Measurements from ENCODE around the gene POLR2A.
"Not testable (repeated sequence)": the region's sequence is repeated elsewhere in the genome, so short reads cannot be mapped to it uniquely, and the experiment has no call there.

Gene POLR2A

DNA sequence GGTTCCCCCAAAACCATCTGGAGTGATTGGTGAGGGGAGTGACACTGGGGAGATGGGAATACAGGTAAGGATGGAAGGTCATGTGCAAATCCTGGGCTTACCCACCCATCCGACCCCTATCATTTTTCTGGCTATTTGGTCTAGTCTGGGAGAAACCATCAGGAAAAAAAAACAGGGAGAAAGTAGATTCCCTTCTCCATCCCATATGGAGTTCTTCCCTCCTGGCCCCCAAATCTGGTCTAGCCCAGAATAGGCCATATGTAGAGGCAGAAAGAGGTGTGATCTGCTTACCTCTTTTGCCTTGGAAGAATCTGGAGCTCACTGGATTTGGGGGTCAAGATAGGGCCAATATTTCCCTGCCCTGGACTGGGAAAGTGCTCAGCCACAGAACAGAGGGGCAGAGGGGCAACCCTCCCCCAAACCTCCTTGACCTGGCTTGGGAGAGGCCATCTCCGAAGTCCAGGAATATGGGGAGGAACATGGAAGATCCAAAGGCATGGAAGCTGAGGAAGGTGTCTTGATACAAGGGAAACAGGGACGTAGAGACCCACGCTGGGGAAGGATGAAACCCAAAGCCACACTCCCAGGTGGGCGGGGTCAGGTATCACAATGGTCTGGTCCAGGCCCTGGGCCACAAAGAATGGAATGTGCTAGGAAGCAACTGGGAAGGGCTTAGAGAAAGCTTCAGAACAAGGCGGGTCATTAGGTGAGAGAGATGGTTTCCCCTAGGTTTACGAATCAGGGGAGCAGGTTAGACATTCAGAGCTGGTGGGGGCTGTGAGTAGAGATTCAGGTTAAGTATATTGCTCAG is 23.1 kb upstream of the POLR2A start:
- no peak for DNase-seq (ENCODE audit: low read depth in 2 of 2)

DNA sequence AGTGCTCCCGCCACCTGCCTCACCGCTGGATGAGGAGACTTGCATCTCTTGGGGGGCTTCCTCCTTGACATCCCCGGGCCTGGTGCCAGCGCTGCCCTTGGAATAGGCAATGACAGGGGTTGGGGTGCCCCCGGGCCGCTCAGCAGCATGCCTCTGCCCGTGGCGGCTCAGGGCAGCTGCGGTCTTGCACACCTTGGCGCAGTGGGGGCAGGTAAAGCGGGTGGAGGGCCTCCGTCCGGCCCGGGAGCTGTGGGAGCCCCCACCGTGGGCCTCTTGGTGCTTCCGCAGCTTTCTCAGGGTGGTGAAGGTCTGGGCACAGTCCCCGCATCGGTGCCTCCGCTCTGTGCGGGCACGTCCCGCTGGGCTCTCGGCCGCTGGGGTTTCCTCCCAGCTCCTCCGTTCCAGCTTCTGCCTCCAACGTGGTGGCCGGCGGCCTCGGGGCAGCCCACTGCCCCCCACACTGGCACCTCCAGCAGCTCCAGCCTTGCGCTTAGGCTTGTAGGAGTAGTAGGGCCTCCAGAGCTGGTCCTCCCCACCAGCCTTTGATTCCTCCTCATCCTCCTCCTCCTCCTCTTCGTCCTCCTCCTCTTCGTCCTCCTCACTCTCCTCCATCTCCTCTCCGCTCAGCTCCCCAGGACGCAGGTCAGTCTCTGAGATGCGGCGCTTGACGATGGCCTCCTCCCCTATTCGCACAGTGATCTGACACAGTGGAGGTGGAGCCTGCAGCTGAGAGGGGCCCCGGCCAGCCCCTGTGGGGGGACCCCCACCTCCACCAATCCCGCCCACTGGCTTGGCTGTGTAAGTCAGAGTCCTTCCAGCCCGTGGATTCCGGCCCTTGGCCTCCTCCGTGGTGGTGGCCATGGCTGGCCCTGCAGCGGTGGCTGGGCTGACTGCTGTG is 21.4 kb upstream of the POLR2A start:
- DNase-seq (ENCODE audit: low read depth in 2 of 2): no peak

DNA sequence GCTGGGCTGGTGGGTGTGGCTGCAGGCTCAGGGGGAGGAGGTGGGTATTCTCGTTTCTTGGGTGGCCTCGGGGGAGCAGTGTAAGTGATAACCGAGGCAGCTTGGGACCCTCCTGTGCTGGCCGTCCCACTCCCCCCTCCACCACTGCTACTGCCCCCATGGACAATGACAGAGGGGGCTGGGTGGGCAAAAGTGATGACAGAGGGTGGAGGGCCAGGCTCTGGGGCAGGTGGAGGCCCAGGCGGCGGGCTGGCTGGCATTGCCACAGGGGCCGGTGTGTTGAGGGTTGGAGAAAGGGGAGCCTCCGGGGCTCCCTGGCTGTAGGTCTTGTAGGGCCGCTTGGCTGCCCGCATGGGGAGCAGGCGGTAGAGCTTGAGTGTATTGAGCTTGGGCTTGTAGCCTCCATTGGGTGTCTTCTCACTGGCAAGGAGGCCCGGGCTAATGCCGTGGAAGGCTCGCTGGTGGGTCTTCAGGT is 20.8 kb upstream of the POLR2A start:
- no peak for DNase-seq (ENCODE audit: low read depth in 2 of 2)

DNA sequence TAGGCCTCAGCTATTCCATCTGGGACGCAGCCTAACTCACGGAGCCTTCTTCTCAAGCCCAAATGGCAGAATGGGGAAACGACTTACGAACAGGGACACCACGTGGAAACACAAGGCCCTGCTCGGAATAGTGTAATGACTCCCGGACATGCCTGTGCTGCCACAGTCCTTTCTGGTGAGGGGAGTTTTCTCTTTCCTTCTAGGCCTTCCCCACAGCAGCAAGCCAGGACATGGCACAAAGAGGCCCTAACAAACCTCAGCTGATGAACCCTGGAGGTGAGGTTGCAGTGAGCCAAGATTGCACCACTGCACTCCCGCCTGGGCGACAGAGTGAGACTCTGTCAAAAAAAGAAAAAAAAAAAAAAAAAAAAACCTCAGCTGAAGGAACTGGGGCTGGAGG is 20.1 kb upstream of the POLR2A start:
- DNase-seq (ENCODE audit: low read depth in 2 of 2): no peak

DNA sequence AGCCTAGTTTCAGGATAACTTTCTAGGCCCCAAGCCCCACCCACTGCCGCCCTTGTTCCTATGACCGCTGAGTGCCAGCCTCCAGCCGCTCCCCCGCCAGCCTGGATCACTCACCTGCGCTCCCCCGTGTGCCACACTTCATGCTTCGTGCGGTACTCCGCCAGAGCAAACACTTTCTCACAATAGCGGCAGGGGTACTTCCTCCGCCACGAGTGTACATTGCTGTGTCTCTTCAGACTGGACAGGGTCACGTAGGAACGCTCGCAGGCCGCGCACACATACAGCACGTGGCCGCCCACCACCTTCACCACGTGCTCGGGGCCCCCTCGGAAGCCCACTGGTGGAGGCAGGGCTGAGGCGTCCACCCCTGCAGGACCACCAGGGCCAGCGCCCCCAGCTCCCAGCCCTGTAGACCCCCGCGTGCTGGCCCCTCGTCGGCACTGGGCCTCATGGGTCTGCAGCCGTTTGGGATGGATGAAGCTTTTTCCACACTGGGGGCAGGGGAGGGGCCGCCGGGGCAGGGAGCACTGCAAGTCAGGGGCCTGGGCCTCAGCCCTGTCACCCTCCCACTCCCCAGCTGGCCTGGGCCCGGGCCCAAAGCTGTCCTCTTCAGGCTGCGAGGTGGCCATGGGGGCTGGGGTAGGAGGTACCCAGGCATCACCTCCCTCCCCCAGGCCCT is 18.4 kb upstream of the POLR2A start:
- no peak for DNase-seq (ENCODE audit: low read depth in 2 of 2)

DNA sequence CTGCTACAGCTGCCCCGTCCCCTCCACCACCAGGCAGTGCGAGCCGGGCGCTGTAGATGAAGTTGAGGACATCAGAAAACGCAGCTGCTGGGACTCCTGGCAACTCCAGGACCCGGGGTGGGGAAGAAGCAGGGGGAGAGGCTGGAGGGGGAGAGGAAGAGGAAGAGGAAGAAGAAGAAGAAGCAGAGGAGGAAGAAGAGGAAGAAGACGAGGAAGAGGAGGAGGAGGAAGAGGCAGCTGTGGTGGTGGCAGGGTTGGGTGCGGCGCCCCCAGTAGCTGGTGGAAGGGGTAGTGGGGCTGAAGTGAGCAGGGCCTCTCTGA is 17.9 kb upstream of the POLR2A start:
- DNase-seq (ENCODE audit: low read depth in 2 of 2): no peak

DNA sequence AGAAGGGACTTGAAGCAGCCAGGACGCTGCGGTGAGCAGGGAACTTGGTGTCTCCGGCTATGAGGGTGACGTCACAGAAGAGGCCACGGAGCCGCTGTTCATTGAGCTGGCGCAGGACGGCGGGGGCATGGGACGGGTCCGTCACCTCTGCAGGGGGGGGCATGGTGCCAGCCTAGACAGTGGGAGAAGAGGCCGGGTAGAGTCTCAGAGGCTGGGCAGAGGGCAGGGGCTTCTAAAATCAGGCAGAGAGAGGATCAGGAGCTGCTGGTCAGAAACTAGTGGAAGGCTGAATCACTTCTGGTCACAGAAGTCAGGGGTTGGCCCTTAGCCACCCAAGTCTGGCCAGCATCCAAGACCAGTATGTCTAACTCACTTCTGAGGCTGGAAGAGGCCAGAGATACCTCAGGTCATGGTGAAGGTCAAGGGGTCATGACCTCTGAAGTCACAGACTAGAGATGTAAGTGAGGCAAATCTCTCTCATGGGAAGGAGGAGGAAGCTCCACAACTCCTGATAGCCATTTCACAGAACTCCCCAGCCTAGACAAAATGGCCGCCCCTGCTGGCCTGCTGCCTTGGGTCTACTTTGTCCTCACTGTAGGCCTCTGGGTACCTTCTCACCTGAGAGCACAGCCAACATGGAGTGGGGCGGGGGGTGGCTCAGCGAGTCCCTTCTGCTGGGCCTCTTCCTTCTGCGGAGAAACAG is 17.4 kb upstream of the POLR2A start:
- DNase-seq (ENCODE audit: low read depth in 2 of 2): no peak

DNA sequence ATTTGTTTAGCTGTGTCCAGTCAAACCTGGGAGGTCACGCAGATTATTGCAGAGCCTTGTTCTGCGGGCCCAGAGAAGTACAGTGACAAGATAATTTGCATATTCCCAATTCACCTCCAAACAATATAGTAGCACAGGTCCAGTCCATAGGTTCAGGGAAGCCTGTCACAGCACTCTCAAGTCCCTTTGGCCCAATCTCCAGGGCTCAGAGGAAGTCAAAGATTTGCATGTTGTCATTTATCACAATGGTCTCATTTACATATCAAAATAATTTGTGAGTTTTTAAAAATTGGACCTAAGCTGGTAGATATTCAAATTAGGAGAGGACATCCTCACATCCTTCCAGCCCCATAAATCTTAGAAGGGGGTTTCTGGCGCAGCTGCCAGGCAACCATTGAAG is 16.7 kb upstream of the POLR2A start:
- no peak for DNase-seq (ENCODE audit: low read depth in 2 of 2)

DNA sequence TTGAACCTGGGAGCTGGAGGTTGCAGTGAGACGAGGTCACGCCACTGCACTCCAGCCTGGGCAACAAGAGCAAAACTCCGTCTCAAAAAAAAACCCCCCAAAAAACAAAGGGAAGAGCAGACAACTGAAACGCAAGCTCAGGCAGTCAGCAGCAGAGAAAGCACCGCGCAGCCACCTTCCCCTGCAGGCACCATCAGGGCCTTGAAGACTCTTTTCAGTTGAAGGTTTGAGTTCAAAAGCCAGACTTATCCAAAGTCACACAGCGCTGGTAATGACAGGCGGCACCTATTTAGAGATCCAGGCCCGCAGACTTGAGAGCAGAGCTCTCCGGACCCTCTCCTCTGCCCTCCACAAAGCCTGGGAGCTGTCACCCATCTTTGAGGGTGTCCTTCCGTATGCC is 15.9 kb upstream of the POLR2A start:
- DNase-seq (ENCODE audit: low read depth in 2 of 2): no peak

DNA sequence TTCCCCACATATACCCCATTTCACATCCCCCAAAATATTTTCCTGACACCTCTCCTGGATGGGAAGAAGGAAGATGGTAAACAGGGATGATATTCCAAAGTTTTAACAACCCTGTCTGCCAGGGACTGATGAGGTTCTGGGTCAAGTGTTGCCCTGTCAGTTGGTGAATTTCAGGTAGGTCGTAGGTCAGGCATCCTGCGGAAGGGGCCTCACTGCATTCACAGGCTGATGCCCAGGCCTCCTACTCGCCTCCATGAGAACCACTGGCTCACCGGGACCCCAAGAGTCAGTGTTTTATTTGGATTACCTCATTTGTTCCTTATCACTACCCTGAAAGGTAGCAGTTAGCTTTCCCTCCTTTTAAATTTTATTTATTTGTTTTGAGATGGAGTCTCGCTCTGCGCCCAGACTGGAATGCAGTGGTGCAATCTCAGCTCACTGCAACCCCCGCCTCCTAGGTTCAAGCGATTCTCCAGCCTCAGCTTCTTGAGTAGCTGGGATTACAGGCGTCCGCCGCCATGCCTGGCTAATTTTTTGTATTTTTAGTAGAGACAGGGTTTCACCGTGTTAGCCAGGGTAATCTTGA is 15.3 kb upstream of the POLR2A start:
- no peak for DNase-seq (ENCODE audit: low read depth in 2 of 2)

DNA sequence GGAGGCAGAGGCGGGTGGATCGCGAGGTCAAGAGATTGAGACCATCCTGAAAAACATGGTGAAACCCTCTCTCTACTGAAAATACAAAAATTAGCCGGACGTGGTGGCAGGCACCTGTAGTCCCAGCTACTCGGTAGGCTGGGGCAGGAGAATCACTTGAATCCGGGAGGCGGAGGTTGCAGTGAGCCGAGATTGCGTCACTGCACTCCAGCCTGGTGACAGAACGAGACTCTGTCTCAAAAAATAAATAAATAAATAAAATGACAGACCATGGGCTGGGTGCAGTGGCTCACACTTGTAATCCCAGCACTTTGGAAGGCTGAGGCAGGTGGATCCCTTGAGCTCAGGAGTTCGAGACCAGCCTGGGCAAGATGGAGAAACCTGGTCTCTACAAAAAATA is 14.3 kb upstream of the POLR2A start:
- DNase-seq (ENCODE audit: low read depth in 2 of 2): not testable (repeated sequence)

DNA sequence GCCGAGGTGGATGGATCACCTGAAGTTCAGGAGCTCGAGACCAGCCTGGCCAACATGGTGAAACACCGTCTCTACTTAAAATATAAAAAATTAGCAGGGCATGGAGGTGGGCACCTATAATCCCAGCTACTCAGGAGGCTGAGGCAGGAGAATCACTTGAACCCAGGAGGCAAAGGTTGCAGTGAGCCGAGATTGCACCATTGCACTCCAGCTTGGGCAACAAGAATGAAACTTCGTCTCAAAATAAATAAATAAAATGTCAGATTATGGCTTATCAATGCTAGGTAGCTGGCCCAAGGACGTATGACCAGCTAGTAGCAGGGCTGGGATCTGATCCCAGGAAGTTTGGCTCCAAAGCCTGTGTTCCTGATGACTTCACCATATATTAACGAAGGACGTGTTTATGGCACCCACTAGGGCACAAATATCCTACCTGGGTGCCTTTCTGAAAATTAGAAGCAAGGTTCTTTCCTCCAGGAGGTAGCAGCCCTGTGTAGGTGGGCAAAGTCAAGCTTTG is 13.7 kb upstream of the POLR2A start:
- DNase-seq (ENCODE audit: low read depth in 2 of 2): not testable (repeated sequence)

DNA sequence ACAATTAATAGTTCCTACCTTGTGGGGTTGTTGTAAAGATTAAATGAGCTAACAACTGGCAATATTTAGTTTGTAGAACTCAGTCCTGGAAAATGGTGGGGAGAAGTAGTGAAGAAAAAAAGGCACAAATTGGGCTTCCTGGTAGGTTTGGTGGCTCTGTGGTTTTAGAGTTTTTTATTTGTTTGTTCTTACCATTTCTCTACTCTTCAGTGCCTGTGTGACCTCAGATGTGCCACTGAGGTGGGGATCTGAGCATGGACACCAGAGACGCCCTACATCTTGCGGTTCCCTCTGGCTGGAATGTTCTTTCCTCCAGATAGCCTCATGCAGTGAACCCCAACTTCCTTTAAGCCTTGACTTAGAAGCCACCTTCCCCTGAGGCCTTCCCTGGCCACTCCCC is 12.4 kb upstream of the POLR2A start:
- DNase-seq (ENCODE audit: low read depth in 2 of 2): no peak

DNA sequence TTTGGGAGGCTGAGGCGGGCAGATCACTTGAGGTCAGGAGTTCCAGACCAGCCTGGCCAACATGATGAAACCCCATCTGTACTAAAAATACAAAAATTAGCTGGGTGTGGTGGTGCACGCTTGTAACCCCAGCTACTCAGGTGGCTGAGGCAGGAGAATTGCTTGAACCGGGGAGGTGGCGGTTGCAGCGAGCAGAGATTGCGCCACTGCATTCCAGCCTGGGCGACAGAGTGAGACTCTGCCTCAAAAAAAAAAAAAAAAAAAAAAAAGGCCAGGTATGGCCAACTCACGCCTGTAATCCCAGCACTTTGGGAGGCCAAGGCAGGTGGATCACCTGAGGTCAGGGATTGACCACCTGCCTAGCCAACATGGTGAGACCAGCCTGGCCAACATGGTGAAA is 9.4 kb upstream of the POLR2A start:
- not testable (repeated sequence) for DNase-seq (ENCODE audit: low read depth in 2 of 2)

DNA sequence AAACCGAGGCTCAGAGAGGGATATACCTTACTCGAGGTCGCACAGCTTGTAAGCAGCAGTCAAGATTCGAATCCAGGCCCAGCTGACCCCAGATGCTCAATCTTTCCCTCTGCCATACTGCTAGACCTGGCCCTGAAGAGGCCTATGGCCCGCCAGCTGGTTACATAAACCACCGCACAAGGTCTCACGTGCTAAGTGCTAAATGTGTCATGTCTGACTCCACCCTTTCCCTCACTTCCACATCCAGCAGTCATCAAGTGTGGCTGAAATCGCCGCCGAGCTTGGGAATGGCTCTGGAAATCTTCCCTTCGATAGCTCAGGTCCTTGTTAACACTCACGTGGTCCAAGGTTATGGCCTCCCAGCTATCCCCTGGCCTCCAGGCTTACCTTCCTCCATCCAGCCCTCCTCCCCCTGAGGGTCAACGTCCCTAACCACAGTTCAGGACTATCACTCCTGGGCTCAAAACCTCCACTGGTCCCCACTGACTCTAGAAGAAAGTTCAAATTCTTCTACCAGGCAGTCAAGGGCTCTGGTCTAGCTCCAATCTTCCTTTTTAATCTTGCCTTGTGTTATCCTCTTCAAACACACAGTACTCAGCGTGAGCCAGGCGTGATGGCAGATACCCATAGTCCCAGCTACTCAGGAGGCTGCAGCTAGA is 8.3 kb upstream of the POLR2A start:
- DNase-seq (ENCODE audit: low read depth in 2 of 2): no peak

DNA sequence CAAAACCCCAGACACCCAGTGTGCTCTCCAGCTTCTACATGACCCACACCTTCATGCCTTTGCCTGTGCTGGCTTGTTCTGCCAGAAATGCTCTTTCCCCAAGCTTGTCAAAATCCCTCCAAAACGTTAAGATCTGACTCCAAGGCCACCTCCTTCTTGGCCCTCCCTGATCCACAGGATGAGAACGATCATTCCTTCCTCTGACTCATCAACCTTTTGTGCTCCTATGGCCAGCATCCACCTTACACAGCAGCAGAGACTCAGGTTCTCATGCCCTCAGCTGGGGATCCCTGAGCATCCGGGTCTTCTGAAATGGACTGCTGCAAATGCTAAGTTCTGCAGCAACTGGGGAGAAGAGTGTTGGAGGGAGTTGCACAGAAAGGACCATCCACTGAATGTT is 7.7 kb upstream of the POLR2A start:
- DNase-seq (ENCODE audit: low read depth in 2 of 2): no peak

DNA sequence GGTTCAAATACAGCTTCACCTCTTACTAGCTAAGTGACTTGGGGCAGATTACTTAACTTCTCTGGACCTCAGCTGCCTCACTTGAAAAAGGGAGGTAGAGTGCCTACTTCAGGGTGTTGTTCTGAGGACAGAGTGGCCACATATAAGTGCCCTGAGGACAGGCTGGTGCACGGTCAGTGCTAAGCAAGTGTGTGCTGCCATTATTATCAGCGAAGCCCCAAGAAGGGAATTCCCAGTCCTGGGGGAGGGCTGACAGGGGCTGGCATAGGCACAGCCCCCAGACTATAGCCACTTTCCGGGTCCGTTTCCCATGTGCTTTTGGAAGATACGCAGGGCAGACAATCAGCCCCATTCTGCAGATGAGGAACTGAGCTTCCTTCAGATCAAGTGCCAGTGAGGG is 7.2 kb upstream of the POLR2A start:
- no peak for DNase-seq (ENCODE audit: low read depth in 2 of 2)

DNA sequence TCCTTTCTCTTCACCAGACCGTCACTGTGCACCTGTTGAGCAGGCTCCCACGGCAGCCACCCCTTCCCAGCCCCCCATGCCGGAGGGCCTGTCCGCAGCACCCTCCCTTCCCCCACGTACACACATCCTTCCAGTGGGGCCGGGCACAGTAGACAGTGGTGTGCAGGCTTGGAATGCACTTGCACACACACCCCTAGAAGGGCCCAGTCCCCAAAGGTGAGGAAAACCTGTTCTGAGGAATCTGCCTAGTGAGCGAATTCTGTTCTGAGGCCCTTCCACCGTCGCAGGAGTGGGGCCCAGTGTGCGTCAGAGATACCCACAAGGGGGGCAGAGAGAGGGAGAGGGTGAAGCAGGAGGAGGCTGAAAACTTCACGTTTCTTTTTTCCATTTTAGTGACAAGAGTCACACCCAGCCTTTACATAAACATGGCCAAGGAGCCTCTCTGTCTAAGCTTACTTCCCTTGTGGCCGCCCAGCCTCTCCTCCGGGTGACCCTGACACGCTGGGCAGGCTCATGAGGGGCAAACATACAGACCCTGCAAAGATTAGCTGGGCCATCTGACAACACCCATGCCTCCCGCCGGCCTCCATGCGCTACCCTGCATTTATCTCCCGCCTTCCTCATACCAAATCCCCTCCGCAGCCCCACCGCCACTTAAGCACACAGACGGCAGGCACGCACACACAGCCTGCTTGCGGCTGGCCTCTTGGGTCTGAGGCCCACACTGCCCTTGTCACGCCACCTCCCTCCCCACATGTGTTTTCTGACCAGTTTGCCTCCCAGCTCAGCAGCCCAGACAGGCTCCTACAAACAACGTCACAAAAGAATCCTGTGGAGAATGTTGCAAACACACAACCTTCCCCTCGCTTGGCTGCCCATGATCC is 6.5 kb upstream of the POLR2A start:
- DNase-seq (ENCODE audit: low read depth in 2 of 2): no peak
